NCI-H2227 (cell line): ENCODE measurements around the gene CSTPP1.
"Not testable (repeated sequence)": the region's sequence is repeated elsewhere in the genome, so short reads cannot be mapped to it uniquely, and the experiment has no call there.

Source experiments
- DNase-seq: peaks from one replicate; lab custom pipeline; 2025; ENCODE audit not compliant: unreplicated experiment; lab: John Stamatoyannopoulos, UW

Gene CSTPP1

GRCh38 chr11:47034091-47034490, 97.5 kb downstream of the CSTPP1 start:
- no peak for DNase-seq

- no peak for DNase-seq
These were observed 98.5 kb downstream of the CSTPP1 start for GRCh38 chr11:47035108-47035507.

GRCh38 chr11:47044119-47044518, 107.6 kb downstream of the CSTPP1 start:
- no peak for DNase-seq

GRCh38 chr11:47047972-47048371, 111.4 kb downstream of the CSTPP1 start:
- no peak for DNase-seq

- DNase-seq: no peak
These were observed 113.7 kb downstream of the CSTPP1 start for GRCh38 chr11:47050284-47050683.

- DNase-seq: no peak
These were observed 114.7 kb downstream of the CSTPP1 start for GRCh38 chr11:47051217-47051616.

- DNase-seq: no peak
These were observed 115.6 kb downstream of the CSTPP1 start for GRCh38 chr11:47052165-47052564.

GRCh38 chr11:47052576-47052975, 116.0 kb downstream of the CSTPP1 start:
- no peak for DNase-seq

- DNase-seq: no peak
These were observed 119.0 kb downstream of the CSTPP1 start for GRCh38 chr11:47055534-47055933.

GRCh38 chr11:47056261-47056915, 119.8 kb downstream of the CSTPP1 start:
- DNase-seq: no peak

GRCh38 chr11:47057365-47057764, 120.8 kb downstream of the CSTPP1 start:
- DNase-seq: no peak

GRCh38 chr11:47060807-47061206, 124.2 kb downstream of the CSTPP1 start:
- DNase-seq: no peak

- DNase-seq: no peak
These were observed 125.0 kb downstream of the CSTPP1 start for GRCh38 chr11:47061429-47062178.

- no peak for DNase-seq
These were observed 126.2 kb downstream of the CSTPP1 start for GRCh38 chr11:47062736-47063135.

- DNase-seq: no peak
These were observed 130.8 kb downstream of the CSTPP1 start for GRCh38 chr11:47067401-47067800.

- DNase-seq: no peak
These were observed 134.2 kb downstream of the CSTPP1 start for GRCh38 chr11:47070769-47071168.

- DNase-seq: no peak
These were observed 134.8 kb downstream of the CSTPP1 start for GRCh38 chr11:47071341-47071740.

GRCh38 chr11:47071791-47072261, 135.3 kb downstream of the CSTPP1 start:
- no peak for DNase-seq

GRCh38 chr11:47078751-47079521, 142.4 kb downstream of the CSTPP1 start:
- no peak for DNase-seq

GRCh38 chr11:47080775-47081174, 144.2 kb downstream of the CSTPP1 start:
- not testable (repeated sequence) for DNase-seq

- DNase-seq: no peak
These were observed 147.4 kb downstream of the CSTPP1 start for GRCh38 chr11:47083913-47084312.

- no peak for DNase-seq
These were observed 151.2 kb downstream of the CSTPP1 start for GRCh38 chr11:47087801-47088200.
